Spleen (tissue), 7 donors: ENCODE measurements around the gene CMKLR1.

Experiments used
- CTCF ChIP-seq, 11 experiments: fragments of 200-600 bp in 7 of 11; fragments of 450-650 bp in 4 of 11; sonication (generic) in 4 of 11; IDR thresholded peaks in 8 of 11; conservative IDR thresholded peaks in 3 of 11; 1 replicate in 7 of 11; 2 replicates in 4 of 11; pipeline versions ENCODE4 v1.4.0 to v1.8.0; 2016 to 2021; ENCODE audit warnings: antibody characterized with exemption in 11 of 11, inconsistent platforms in 4 of 11, mild to moderate bottlenecking in 1 of 11
- POLR2A ChIP-seq, 3 donors: fragments of 450-650 bp; IDR thresholded peaks; one replicate each; pipeline ENCODE4 v1.5.1; 2017; ENCODE audit warnings: antibody characterized with exemption in 3 of 3, mild to moderate bottlenecking in 1 of 3
- POLR2AphosphoS5 ChIP-seq, 3 donors: sonication (generic); formaldehyde crosslinking; IDR thresholded peaks; one replicate each; pipeline ENCODE4 v1.5.1; 2017; ENCODE audit warnings: antibody characterized with exemption in 3 of 3
- donor health status: DM: no; HTN: no; CAD: no; lungs with moderate emphysema.
- donor health status: DM: no; HTN: no; CAD: no.
- donor health status: DM: no; HTN: no; CAD: no.

- TF ChIP-seq CTCF (IDR thresholded peaks at IDR 0.05 in 8 of 11, conservative IDR thresholded peaks at IDR 0.05 in 3 of 11) (no peak), POLR2AphosphoS5 (IDR thresholded peaks at IDR 0.05) (no peak), POLR2A (IDR thresholded peaks at IDR 0.05) (no peak)
These were observed 25.9 kb downstream of the CMKLR1 start for GRCh38 chr12:108313241-108313605.
